Adrenal gland (tissue), 12 donors: Measurements from ENCODE around the gene RTP1. TPM values are rescaled to one million over a fixed set of nuclear protein-coding genes. Genes with fewer than 3 reads are reported as not detected.
A peak's percentile ranks its signal among the peaks of the same experiment; 100 is the strongest.

Source experiments
- DNase-seq, 7 donors: peaks; one replicate each; pipeline ENCODE4 v3.0.0-alpha.2; 2019 to 2020
- H3K27ac ChIP-seq, 5 donors: fragments of 200-600 bp; sonication (generic) in 4 of 5; 1 replicate in 3 of 5; 2 replicates in 2 of 5; pipeline versions ENCODE4 v1.5.1 to v1.8.0; 2016 to 2020; ENCODE audit warnings: mild to moderate bottlenecking in 1 of 5
- H3K27me3 ChIP-seq: fragments of 200-600 bp; 2 replicates; pipeline ENCODE4 v1.8.0; 2021
- H3K36me3 ChIP-seq, 2 donors: fragments of 200-600 bp; replicated peaks in 1 of 2; 1 replicate in 1 of 2; 2 replicates in 1 of 2; pipeline versions ENCODE4 v1.5.1 to v1.8.0; 2018 to 2022
- H3K4me1 ChIP-seq, 2 donors: fragments of 200-600 bp; replicated peaks in 1 of 2; 1 replicate in 1 of 2; 2 replicates in 1 of 2; pipeline versions ENCODE4 v1.5.1 to v1.8.0; 2018 to 2021
- H3K4me3 ChIP-seq, 4 donors: fragments of 200-600 bp; sonication (generic) in 3 of 4; one replicate each; pipeline ENCODE4 v1.5.1; 2016 to 2018
- H3K9me3 ChIP-seq, 3 donors: fragments of 200-600 bp; sonication (generic) in 1 of 3; replicated peaks in 1 of 3; 1 replicate in 2 of 3; 2 replicates in 1 of 3; pipeline versions ENCODE4 v1.5.1 to v1.8.0; 2016 to 2021
- CTCF ChIP-seq, 6 experiments: fragments of 450-650 bp in 4 of 6; fragments of 200-600 bp in 2 of 6; sonication (generic) in 1 of 6; IDR thresholded peaks; 1 replicate in 5 of 6; 2 replicates in 1 of 6; pipeline versions ENCODE4 v1.5.1 to v1.8.0; 2016 to 2021; ENCODE audit warnings: antibody characterized with exemption in 6 of 6, mild to moderate bottlenecking in 2 of 6, moderate library complexity in 1 of 6
- POLR2A ChIP-seq, 2 donors: fragments of 450-650 bp; IDR thresholded peaks; one replicate each; pipeline ENCODE4 v1.6.1; 2017; ENCODE audit warnings: antibody characterized with exemption in 2 of 2, mild to moderate bottlenecking in 2 of 2, moderate library complexity in 1 of 2
- WGBS, 4 donors: extraction: QIAGEN DNeasy Blood & Tissue Kit in 2 of 4; methylation state at CpG; one replicate each; pipeline versions ENCODE4 v1.1.5 to v1.1.7; 2013 to 2017; 5-methylcytosine and 5-hydroxymethylcytosine counted together
- intact Hi-C, 2 donors: fragments of 100-400 bp; cut with DNase I; formaldehyde crosslinking; loops; one replicate each; pipeline versions ENCODE4 v1.14.1 to v1.15.0; 2022 to 2023
- polyA plus RNA-seq, 3 donors: library from polyadenylated mRNA; stranded (reverse); fragments of 200-250 nt in 2 of 3; fragments of 350-450 nt in 1 of 3; fragmentation: Illumina TruSeq in 1 of 3; extraction: RNeasy Lipid Tissue Mini Kit (QIAGEN cat#74804) in 1 of 3; gene quantifications; one replicate each; pipeline ENCODE4 v1.2.3, GENCODE V29; 2013 to 2014
- total RNA-seq, 9 donors: library from RNA; depleted of rRNA in 4 of 9; stranded (reverse); fragments of >200 nt in 4 of 9; fragments of 120-200 nt in 1 of 9; fragmentation: NEBNext Ultra II Directional in 1 of 9; extraction: Animal tissue kit (Norgen Biotek cat#: 25700) in 1 of 9; gene quantifications; one replicate each; pipeline versions ENCODE4 v1.1.0 to v1.2.4, GENCODE V29; 2013 to 2023
- donor health status: healthy with polysubstance abuse.
- donor health status: Bipolar disorder and iron deficiency.
- donor health status: DM: yes; HTN: yes; CAD: no.
- donor health status: DM: no; HTN: no; CAD: no.
- donor health status: DM: no; HTN: no; CAD: no.
- donor health status: DM: yes; HTN: yes; CAD: no.

Gene RTP1
- total and polyA plus RNA-seq, 12 donors: 0.03 to 0.11 TPM; not detected in 10

- Histone ChIP-seq H3K36me3 (no peaks in the 10 kb centered on the region), H3K4me3 (no peak overlapping the region), H3K27ac (no peak overlapping the region), H3K9me3 (no peaks in the 10 kb centered on the region), H3K27me3 (no peaks in the 10 kb centered on the region), H3K4me1 (no peaks in the 10 kb centered on the region)
- intact Hi-C loops: no loop called here
- TF ChIP-seq CTCF (IDR thresholded peaks at IDR 0.05): no peak
- no peak for TF ChIP-seq POLR2A (IDR thresholded peaks at IDR 0.05)
- DNase-seq: peak in 5 of 7 donors; percentile 24 to 51 (median 32)
- 49 to 59% (median 58%) methylated on average over 5 of the region's 5 CpGs for WGBS, 4 donors
Measured at GRCh38 chr3:187186801-187187421, 10.4 kb upstream of the RTP1 start.

- Histone ChIP-seq H3K36me3 (no peaks in the 10 kb centered on the region), H3K4me3 (no peak overlapping the region), H3K4me1 (no peaks in the 10 kb centered on the region), H3K9me3 (no peaks in the 10 kb centered on the region), H3K27me3 (peaks cover 6% of the 10 kb centered on the region), H3K27ac (no peak overlapping the region)
- intact Hi-C loops: no loop called here
- no peak for DNase-seq
- WGBS, 4 donors: 43 to 52% (median 45%) methylated on average over 2 of the region's 2 CpGs
- TF ChIP-seq CTCF (IDR thresholded peaks at IDR 0.05) (no peak), POLR2A (IDR thresholded peaks at IDR 0.05) (no peak)
Measured at GRCh38 chr3:187188931-187189330, 8.4 kb upstream of the RTP1 start.

GRCh38 chr3:187191271-187191670 lies 6.0 kb upstream of the RTP1 start:
- Histone ChIP-seq H3K27me3 (peaks cover 6% of the 10 kb centered on the region), H3K27ac (no peak overlapping the region), H3K4me1 (no peaks in the 10 kb centered on the region), H3K9me3 (no peaks in the 10 kb centered on the region), H3K36me3 (no peaks in the 10 kb centered on the region), H3K4me3 (no peak overlapping the region)
- no peak for TF ChIP-seq CTCF (IDR thresholded peaks at IDR 0.05)
- TF ChIP-seq POLR2A (IDR thresholded peaks at IDR 0.05): no peak
- intact Hi-C loops: no loop called here
- no peak for DNase-seq
- WGBS, 4 donors: 63 to 75% (median 65%) methylated on average over 1 of the region's 1 CpG

- H3K27ac ChIP-seq: no peak overlapping the region
- no peak overlapping the region for H3K4me3 ChIP-seq
- H3K27me3 ChIP-seq: peaks cover 6% of the 10 kb centered on the region
- H3K9me3 ChIP-seq: no peaks in the 10 kb centered on the region
- intact Hi-C loops: no loop called here
- TF ChIP-seq POLR2A (IDR thresholded peaks at IDR 0.05): no peak
- no peak for TF ChIP-seq CTCF (IDR thresholded peaks at IDR 0.05)
- no peaks in the 10 kb centered on the region for H3K4me1 ChIP-seq
- H3K36me3 ChIP-seq: no peaks in the 10 kb centered on the region
- DNase-seq: no peak
Measured at GRCh38 chr3:187193181-187193580, 4.1 kb upstream of the RTP1 start.
